Endothelial cell (in vitro differentiated cells): ENCODE measurements around the gene HIVEP2. TPM values are rescaled to one million over a fixed set of nuclear protein-coding genes. Genes with fewer than 3 reads are reported as not detected.

Experiments
- DNase-seq: peaks from one replicate; pipeline ENCODE4 v3.0.0; 2021; ENCODE audit warnings: low spot score
- H3K27ac Mint-ChIP-seq: one replicate; pipeline ENCODE4 v1.8.0; 2021; ENCODE audit warnings: mixed read lengths, inconsistent platforms; ENCODE audit not compliant: unreplicated experiment
- H3K27me3 Mint-ChIP-seq: one replicate; pipeline ENCODE4 v1.8.0; 2021; ENCODE audit warnings: mild to moderate bottlenecking, moderate library complexity, mixed read lengths, inconsistent platforms; ENCODE audit not compliant: unreplicated experiment
- H3K36me3 Mint-ChIP-seq: one replicate; pipeline ENCODE4 v1.8.0; 2021; ENCODE audit warnings: mild to moderate bottlenecking, low read depth, mixed read lengths, inconsistent platforms; ENCODE audit not compliant: unreplicated experiment
- H3K4me1 Mint-ChIP-seq: one replicate; pipeline ENCODE4 v1.8.0; 2021; ENCODE audit warnings: mild to moderate bottlenecking, mixed read lengths, inconsistent platforms; ENCODE audit not compliant: unreplicated experiment
- H3K4me3 Mint-ChIP-seq: one replicate; pipeline ENCODE4 v1.8.0; 2021; ENCODE audit warnings: mild to moderate bottlenecking, mixed read lengths, inconsistent platforms; ENCODE audit not compliant: unreplicated experiment
- H3K9me3 Mint-ChIP-seq: one replicate; pipeline ENCODE4 v1.8.0; 2021; ENCODE audit warnings: mixed read lengths, inconsistent platforms; ENCODE audit not compliant: unreplicated experiment
- total RNA-seq: library from RNA; stranded (reverse); fragmentation: NEBNext Ultra II Directional; extraction: Animal tissue kit (Norgen Biotek cat#: 25700); gene quantifications from one replicate; pipeline ENCODE4 v1.2.1, GENCODE V29; 2021; ENCODE audit not compliant: unreplicated experiment
- TF ChIP-seq, protein P1 (sequence below): fragments of 200-600 bp; sonication (generic); IDR thresholded peaks from one replicate; pipeline ENCODE4 v1.5.0; 2021; ENCODE audit warnings: antibody characterized with exemption; ENCODE audit not compliant: unreplicated experiment

HIVEP2 gene
- total RNA-seq, 1 donor from 2014 or later: 15.6 TPM

DNA sequence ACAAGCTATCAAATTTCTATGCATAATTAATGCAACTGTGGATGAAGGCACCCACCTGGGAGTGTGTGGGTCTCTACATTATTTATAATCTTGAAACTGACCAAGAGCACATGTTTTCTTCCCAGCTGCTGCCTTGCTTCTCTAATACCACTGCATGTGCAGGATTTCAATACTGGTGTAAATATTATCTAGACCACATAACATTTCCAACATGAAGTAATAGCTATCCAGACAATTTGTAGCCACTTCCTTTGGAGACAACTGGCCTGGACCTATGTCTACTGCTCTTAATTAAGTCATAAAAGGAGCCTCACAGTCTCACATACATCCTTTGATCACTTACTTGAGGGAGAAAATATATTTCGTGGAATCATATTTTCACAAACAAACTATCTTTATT, 180.7 kb downstream of the HIVEP2 start:
- Mint-ChIP-seq H3K36me3 (peaks cover 16% of the 10 kb centered on the region), H3K27ac (no peak overlapping the region), H3K4me3 (no peak overlapping the region), H3K9me3 (no peaks in the 10 kb centered on the region), H3K4me1 (no peaks in the 10 kb centered on the region), H3K27me3 (peaks cover 2% of the 10 kb centered on the region)
- no peak for DNase-seq
- TF ChIP-seq, protein P1, sequence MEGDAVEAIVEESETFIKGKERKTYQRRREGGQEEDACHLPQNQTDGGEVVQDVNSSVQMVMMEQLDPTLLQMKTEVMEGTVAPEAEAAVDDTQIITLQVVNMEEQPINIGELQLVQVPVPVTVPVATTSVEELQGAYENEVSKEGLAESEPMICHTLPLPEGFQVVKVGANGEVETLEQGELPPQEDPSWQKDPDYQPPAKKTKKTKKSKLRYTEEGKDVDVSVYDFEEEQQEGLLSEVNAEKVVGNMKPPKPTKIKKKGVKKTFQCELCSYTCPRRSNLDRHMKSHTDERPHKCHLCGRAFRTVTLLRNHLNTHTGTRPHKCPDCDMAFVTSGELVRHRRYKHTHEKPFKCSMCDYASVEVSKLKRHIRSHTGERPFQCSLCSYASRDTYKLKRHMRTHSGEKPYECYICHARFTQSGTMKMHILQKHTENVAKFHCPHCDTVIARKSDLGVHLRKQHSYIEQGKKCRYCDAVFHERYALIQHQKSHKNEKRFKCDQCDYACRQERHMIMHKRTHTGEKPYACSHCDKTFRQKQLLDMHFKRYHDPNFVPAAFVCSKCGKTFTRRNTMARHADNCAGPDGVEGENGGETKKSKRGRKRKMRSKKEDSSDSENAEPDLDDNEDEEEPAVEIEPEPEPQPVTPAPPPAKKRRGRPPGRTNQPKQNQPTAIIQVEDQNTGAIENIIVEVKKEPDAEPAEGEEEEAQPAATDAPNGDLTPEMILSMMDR: no peak

DNA sequence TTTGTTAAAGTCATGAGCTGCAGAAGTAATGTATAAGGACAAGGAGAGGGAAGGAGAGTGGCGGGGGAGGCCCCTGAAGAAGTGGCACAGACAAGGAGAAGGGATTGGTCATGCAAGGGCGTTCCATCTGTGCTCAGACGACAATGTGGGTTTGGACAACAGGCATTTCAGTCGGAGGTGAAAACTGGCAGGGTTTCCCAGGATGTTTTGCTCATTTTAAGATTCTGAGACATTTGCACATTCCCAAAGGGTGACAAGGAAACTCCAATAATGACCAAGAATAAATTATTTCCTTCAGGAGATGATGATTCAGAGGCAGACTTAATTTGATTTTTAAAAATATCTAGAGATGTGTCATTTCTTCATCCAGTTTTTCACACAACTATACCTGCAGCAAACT, 181.8 kb downstream of the HIVEP2 start:
- Mint-ChIP-seq H3K4me1 (no peaks in the 10 kb centered on the region), H3K36me3 (peaks cover 16% of the 10 kb centered on the region), H3K27me3 (peaks cover 2% of the 10 kb centered on the region), H3K9me3 (no peaks in the 10 kb centered on the region), H3K27ac (no peak overlapping the region), H3K4me3 (no peak overlapping the region)
- TF ChIP-seq, protein P1: no peak
- DNase-seq: no peak

DNA sequence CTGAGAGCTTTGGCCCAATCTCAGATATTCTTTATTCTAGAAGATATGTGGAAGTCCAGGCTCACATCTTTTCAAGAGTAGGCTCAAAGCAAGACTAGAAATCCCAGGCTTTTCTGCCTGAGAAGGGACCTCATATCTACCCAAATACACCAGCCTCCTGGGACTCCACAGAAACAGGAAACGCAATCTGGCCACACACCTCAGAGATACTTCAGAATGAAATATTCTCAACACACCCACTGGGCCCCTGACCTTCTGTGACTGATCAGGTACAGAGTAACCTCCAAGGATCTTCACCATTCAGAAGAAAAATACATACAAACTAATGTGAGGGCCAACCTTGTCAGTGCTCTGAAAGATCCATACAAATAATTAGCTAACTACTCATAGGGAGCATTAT, 183.2 kb downstream of the HIVEP2 start:
- H3K4me3 Mint-ChIP-seq: no peak overlapping the region
- H3K9me3 Mint-ChIP-seq: no peaks in the 10 kb centered on the region
- H3K4me1 Mint-ChIP-seq: no peaks in the 10 kb centered on the region
- H3K36me3 Mint-ChIP-seq: peaks cover 19% of the 10 kb centered on the region
- no peak overlapping the region for H3K27ac Mint-ChIP-seq
- no peaks in the 10 kb centered on the region for H3K27me3 Mint-ChIP-seq
- TF ChIP-seq, protein P1: no peak
- no peak for DNase-seq

DNA sequence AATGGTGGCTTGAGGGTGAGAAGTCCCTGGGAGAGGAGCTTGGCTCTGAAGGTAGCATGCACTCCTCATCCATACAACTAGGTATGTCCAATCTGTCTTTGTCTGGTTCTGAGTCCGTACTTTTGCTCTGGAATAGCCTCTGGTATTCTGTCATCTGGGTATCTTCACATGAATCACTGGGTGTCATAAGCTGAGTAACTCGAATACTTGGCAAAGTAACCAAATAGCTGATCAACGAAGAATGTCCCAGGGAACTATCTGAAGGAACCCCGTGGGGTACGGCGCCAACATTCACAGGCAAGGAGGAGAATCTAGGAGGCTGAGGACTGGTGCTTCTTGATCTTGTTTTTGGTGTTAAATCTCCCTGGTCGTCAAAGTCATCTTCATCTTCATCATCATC, 184.8 kb downstream of the HIVEP2 start:
- TF ChIP-seq, protein P1: no peak
- Mint-ChIP-seq H3K27ac (no peak overlapping the region), H3K9me3 (no peaks in the 10 kb centered on the region), H3K4me1 (no peaks in the 10 kb centered on the region), H3K27me3 (no peaks in the 10 kb centered on the region), H3K36me3 (peaks cover 24% of the 10 kb centered on the region), H3K4me3 (peak overlapping the region; percentile 49)
- no peak for DNase-seq

DNA sequence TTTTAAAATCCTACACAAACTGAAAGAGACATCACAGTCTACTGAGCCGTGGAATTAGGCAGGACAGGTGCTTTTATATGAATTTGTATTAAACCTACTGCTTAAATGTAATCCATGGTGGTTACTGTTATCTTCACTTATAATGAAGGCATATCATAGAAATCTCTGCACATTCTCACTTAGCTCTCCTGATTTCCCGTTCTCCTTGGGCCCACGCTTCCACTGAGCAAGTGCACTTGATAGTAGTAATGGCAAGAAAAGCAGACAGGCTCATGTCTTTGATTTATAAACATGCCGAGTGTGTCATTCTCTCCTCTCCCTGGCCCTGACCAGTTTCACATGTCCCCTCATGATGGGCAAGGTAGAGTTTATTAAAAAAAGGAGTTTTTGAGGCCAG, 186.3 kb downstream of the HIVEP2 start:
- Mint-ChIP-seq H3K4me1 (no peaks in the 10 kb centered on the region), H3K27me3 (no peaks in the 10 kb centered on the region), H3K36me3 (peaks cover 24% of the 10 kb centered on the region), H3K9me3 (no peaks in the 10 kb centered on the region), H3K27ac (no peak overlapping the region), H3K4me3 (no peak overlapping the region)
- TF ChIP-seq, protein P1: no peak
- no peak for DNase-seq
